ENCODE results near the gene CHKB.
A peak's percentile ranks its signal among the peaks of the same experiment; 100 is the strongest.

CHKB gene

GRCh38 chr22:50530580-50530876 is 52.1 kb downstream of the CHKB start:
- no peak for DNase-seq (ENCODE audit: low read depth)

- DNase-seq (ENCODE audit: low read depth), result peak; percentile 65
These were observed 52.6 kb downstream of the CHKB start, which contains the start of gene TYMP for GRCh38 chr22:50529897-50530579. TSS of gene TYMP (minus strand) at chr22:50530012. CDS start at chr22:50529709, 303 bp downstream.

GRCh38 chr22:50529416-50529896 is 53.2 kb downstream of the CHKB start:
- DNase-seq (ENCODE audit: low read depth), result no peak
